ENCODE results near the gene CLEC4D. TPM values are rescaled to one million over a fixed set of nuclear protein-coding genes. Genes with fewer than 3 reads are reported as not detected.

CLEC4D gene
- total RNA-seq, 2 donors from 2014 or later = 0.63 TPM; not detected in 1

GRCh38 chr12:8549381-8549780, 36.1 kb downstream of the CLEC4D start:
- Histone ChIP-seq H3K9me3 (no peaks in the 10 kb centered on the region), H3K36me3 (no peaks in the 10 kb centered on the region), H3K27me3 (replicated peaks; ENCODE audit: insufficient read depth) (no peaks in the 10 kb centered on the region), H3K27ac (no peak overlapping the region), H3K4me3 (no peak overlapping the region), H3K4me1 (ENCODE audit: control insufficient read depth in 1 of 2, low read depth in 2 of 2) (no peaks in the 10 kb centered on the region)
- no peak for ATAC-seq (ENCODE audit: insufficient number of reproducible peaks, low FRiP score, low read depth)
- TF ChIP-seq, protein P1, sequence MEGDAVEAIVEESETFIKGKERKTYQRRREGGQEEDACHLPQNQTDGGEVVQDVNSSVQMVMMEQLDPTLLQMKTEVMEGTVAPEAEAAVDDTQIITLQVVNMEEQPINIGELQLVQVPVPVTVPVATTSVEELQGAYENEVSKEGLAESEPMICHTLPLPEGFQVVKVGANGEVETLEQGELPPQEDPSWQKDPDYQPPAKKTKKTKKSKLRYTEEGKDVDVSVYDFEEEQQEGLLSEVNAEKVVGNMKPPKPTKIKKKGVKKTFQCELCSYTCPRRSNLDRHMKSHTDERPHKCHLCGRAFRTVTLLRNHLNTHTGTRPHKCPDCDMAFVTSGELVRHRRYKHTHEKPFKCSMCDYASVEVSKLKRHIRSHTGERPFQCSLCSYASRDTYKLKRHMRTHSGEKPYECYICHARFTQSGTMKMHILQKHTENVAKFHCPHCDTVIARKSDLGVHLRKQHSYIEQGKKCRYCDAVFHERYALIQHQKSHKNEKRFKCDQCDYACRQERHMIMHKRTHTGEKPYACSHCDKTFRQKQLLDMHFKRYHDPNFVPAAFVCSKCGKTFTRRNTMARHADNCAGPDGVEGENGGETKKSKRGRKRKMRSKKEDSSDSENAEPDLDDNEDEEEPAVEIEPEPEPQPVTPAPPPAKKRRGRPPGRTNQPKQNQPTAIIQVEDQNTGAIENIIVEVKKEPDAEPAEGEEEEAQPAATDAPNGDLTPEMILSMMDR (IDR thresholded peaks at IDR 0.05) = no peak
- DNase-seq (ENCODE audit: low spot score) = no peak

GRCh38 chr12:8553088-8553627, 39.9 kb downstream of the CLEC4D start:
- no peaks in the 10 kb centered on the region for H3K4me1 ChIP-seq (ENCODE audit: control insufficient read depth in 1 of 2, low read depth in 2 of 2)
- no peaks in the 10 kb centered on the region for H3K36me3 ChIP-seq
- H3K9me3 ChIP-seq = no peaks in the 10 kb centered on the region
- ATAC-seq (ENCODE audit: insufficient number of reproducible peaks, low FRiP score, low read depth) (no peak), DNase-seq (ENCODE audit: low spot score) (no peak)
- no peak overlapping the region for H3K4me3 ChIP-seq
- TF ChIP-seq, protein P1 (IDR thresholded peaks at IDR 0.05) = no peak
- H3K27me3 ChIP-seq (replicated peaks; ENCODE audit: insufficient read depth) = no peaks in the 10 kb centered on the region
- no peak overlapping the region for H3K27ac ChIP-seq

- Histone ChIP-seq H3K4me1 (ENCODE audit: control insufficient read depth in 1 of 2, low read depth in 2 of 2) (no peaks in the 10 kb centered on the region), H3K9me3 (no peaks in the 10 kb centered on the region), H3K27ac (no peak overlapping the region), H3K27me3 (replicated peaks; ENCODE audit: insufficient read depth) (no peaks in the 10 kb centered on the region), H3K36me3 (no peaks in the 10 kb centered on the region), H3K4me3 (no peak overlapping the region)
- no peak for DNase-seq (ENCODE audit: low spot score)
- TF ChIP-seq, protein P1 (IDR thresholded peaks at IDR 0.05) = no peak
- ATAC-seq (ENCODE audit: insufficient number of reproducible peaks, low FRiP score, low read depth) = no peak
Observed at GRCh38 chr12:8554451-8555195, 41.3 kb downstream of the CLEC4D start.

DNA sequence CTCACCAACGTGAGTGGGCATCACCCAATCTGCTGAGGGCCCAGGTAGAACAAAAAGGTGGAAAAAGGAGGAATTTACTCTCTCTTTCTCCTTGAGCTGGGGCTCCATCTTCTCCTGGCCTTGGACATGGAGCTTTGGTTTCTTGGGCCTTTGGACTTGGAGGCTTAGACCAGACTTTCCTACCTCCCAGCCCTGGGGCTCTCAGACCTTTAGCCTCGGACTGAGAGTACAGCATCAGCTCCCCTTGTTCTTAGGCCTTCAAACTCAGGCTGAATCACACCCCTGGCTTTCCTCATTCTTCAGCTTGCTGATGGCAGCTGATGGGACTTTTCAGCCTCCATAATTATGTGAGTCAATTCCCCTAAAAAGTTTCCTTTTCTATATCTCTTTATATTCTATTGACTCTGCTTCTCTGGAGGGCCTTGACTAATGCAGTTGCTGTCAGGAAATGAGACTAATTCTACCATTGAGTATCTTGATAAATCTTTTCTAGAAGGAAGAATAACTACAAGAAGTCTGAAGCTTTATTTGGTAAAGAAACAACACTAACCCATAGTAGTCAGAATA, 43.3 kb downstream of the CLEC4D start:
- DNase-seq (ENCODE audit: low spot score) (no peak), ATAC-seq (ENCODE audit: insufficient number of reproducible peaks, low FRiP score, low read depth) (no peak)
- H3K36me3 ChIP-seq = no peaks in the 10 kb centered on the region
- no peaks in the 10 kb centered on the region for H3K27me3 ChIP-seq (replicated peaks; ENCODE audit: insufficient read depth)
- no peak overlapping the region for H3K27ac ChIP-seq
- H3K9me3 ChIP-seq = no peaks in the 10 kb centered on the region
- TF ChIP-seq, protein P1 (IDR thresholded peaks at IDR 0.05) = no peak
- no peaks in the 10 kb centered on the region for H3K4me1 ChIP-seq (ENCODE audit: control insufficient read depth in 1 of 2, low read depth in 2 of 2)
- H3K4me3 ChIP-seq = no peak overlapping the region

- ATAC-seq (ENCODE audit: insufficient number of reproducible peaks, low FRiP score, low read depth) (no peak), DNase-seq (ENCODE audit: low spot score) (no peak)
- no peaks in the 10 kb centered on the region for H3K36me3 ChIP-seq
- H3K9me3 ChIP-seq = peaks cover 6% of the 10 kb centered on the region
- H3K27me3 ChIP-seq (replicated peaks; ENCODE audit: insufficient read depth) = no peaks in the 10 kb centered on the region
- no peak overlapping the region for H3K27ac ChIP-seq
- TF ChIP-seq, protein P1 (IDR thresholded peaks at IDR 0.05) = no peak
- H3K4me3 ChIP-seq = no peak overlapping the region
- no peaks in the 10 kb centered on the region for H3K4me1 ChIP-seq (ENCODE audit: control insufficient read depth in 1 of 2, low read depth in 2 of 2)
Observed at GRCh38 chr12:8559676-8560075, 46.4 kb downstream of the CLEC4D start.
